Upper lobe of left lung (tissue), 6 donors: ENCODE measurements around the gene NIN. TPM values are rescaled to one million over a fixed set of nuclear protein-coding genes. Genes with fewer than 3 reads are reported as not detected.

Experiments
- ATAC-seq, 2 donors: fragments of 200-7000 bp; cut with Tn5 transposase; one replicate each; pipeline ENCODE4 v1.9.1; 2022; ENCODE audit warnings: mild to moderate bottlenecking in 2 of 2, moderate library complexity in 2 of 2; ENCODE audit not compliant: low FRiP score in 2 of 2
- DNase-seq, 2 donors: peaks; one replicate each; pipeline ENCODE4 v3.0.0-alpha.2; 2019 to 2020
- H3K27ac ChIP-seq, 4 donors: fragments of 200-600 bp; sonication (generic); one replicate each; pipeline ENCODE4 v1.5.1; 2016 to 2019
- H3K27me3 ChIP-seq, 4 donors: fragments of 200-600 bp; sonication (generic); one replicate each; pipeline ENCODE4 v1.5.1; 2017 to 2019
- H3K36me3 ChIP-seq, 4 donors: fragments of 200-600 bp; sonication (generic); one replicate each; pipeline ENCODE4 v1.5.1; 2016 to 2019
- H3K4me1 ChIP-seq, 4 donors: fragments of 200-600 bp; sonication (generic); one replicate each; pipeline ENCODE4 v1.5.1; 2018 to 2019
- H3K4me3 ChIP-seq, 4 donors: fragments of 200-600 bp; sonication (generic); one replicate each; pipeline ENCODE4 v1.5.1; 2017 to 2019; ENCODE audit warnings: mild to moderate bottlenecking in 2 of 4, moderate library complexity in 1 of 4
- H3K9me3 ChIP-seq, 4 donors: fragments of 200-600 bp; sonication (generic); one replicate each; pipeline ENCODE4 v1.5.1; 2018 to 2019
- EP300 ChIP-seq, 4 donors: sonication (generic); formaldehyde crosslinking; IDR thresholded peaks; one replicate each; pipeline ENCODE4 v1.5.1; 2017; ENCODE audit warnings: antibody characterized with exemption in 4 of 4, control low read depth in 2 of 4
- POLR2A ChIP-seq, 4 donors: fragments of 450-650 bp; IDR thresholded peaks; one replicate each; pipeline ENCODE4 v1.5.1; 2016 to 2017; ENCODE audit warnings: antibody characterized with exemption in 4 of 4, mild to moderate bottlenecking in 2 of 4
- POLR2AphosphoS5 ChIP-seq, 2 donors: sonication (generic); formaldehyde crosslinking; IDR thresholded peaks; one replicate each; pipeline ENCODE4 v1.5.1; 2017; ENCODE audit warnings: antibody characterized with exemption in 2 of 2
- WGBS, 2 donors: methylation state at CpG; one replicate each; pipeline ENCODE4 v1.1.5; 2017 to 2018; 5-methylcytosine and 5-hydroxymethylcytosine counted together
- total RNA-seq, 6 donors: library from RNA; depleted of rRNA in 4 of 6; stranded (reverse); fragments of >200 nt in 4 of 6; gene quantifications; one replicate each; pipeline versions ENCODE4 v1.1.0 to v1.2.1, GENCODE V29; 2016 to 2021
- TF ChIP-seq, protein P1 (sequence below), 6 experiments: fragments of 450-650 bp in 4 of 6; fragments of 200-600 bp in 2 of 6; sonication (generic) in 2 of 6; IDR thresholded peaks; one replicate each; pipeline ENCODE4 v1.5.1; 2016 to 2019; ENCODE audit warnings: antibody characterized with exemption in 6 of 6
- donor health status: DM: no; HTN: no; CAD: no; lungs with moderate emphysema.
- donor health status: DM: no; HTN: yes; CAD: no; lungs with severe emphysema.

NIN gene
- total RNA-seq, 6 donors from 2014 or later = 24.8 to 50.3 (median 42.2) TPM

DNA sequence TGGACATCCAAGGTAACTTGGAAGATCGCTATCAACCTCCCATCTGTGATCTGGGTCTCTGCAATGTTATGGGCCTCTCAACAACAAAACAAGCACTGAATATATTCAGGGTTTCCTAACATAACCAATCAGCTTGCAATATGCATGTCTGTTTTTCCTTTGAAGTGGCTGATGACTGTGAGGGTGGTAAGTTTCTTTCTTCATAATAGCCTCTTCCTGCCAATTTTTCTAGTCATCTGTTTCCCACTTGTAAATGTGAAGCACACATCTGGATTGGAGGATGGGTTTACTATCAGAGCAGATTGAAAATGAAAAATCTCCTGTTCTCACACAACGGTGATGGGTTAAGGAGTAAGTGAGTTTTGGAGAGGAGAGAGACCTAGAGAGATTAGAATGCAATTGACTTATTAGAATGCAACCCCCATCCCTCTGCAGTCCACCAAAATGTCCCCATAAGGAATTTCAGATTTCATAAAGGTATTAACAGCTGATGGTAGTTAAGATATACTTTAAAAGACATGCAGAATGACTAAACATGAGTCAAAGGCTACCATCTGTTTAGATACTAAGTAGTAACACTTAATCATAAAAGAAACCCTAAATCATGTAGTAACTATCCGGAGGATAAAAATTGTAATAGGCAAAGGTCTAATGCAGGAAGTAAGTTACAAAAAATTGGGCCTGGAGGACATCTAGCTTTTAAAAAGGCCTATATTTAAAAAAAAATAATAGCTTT lies 104.4 kb downstream of the NIN start:
- ATAC-seq = no peak
- H3K4me3 ChIP-seq = no peak overlapping the region
- no peak for DNase-seq
- no peaks in the 10 kb centered on the region for H3K27me3 ChIP-seq
- no peak overlapping the region for H3K27ac ChIP-seq
- peaks cover 10 to 92% (median 48%) of the 10 kb centered on the region in 4 donors for H3K36me3 ChIP-seq
- TF ChIP-seq EP300 (IDR thresholded peaks at IDR 0.05) (no peak), POLR2AphosphoS5 (IDR thresholded peaks at IDR 0.05) (no peak), POLR2A (IDR thresholded peaks at IDR 0.05) (no peak)
- TF ChIP-seq, protein P1, sequence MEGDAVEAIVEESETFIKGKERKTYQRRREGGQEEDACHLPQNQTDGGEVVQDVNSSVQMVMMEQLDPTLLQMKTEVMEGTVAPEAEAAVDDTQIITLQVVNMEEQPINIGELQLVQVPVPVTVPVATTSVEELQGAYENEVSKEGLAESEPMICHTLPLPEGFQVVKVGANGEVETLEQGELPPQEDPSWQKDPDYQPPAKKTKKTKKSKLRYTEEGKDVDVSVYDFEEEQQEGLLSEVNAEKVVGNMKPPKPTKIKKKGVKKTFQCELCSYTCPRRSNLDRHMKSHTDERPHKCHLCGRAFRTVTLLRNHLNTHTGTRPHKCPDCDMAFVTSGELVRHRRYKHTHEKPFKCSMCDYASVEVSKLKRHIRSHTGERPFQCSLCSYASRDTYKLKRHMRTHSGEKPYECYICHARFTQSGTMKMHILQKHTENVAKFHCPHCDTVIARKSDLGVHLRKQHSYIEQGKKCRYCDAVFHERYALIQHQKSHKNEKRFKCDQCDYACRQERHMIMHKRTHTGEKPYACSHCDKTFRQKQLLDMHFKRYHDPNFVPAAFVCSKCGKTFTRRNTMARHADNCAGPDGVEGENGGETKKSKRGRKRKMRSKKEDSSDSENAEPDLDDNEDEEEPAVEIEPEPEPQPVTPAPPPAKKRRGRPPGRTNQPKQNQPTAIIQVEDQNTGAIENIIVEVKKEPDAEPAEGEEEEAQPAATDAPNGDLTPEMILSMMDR (IDR thresholded peaks at IDR 0.05) = no peak
- no peaks in the 10 kb centered on the region for H3K9me3 ChIP-seq
- H3K4me1 ChIP-seq = no peaks in the 10 kb centered on the region
- 78 to 93% methylated on average over 3 of the region's 3 CpGs for WGBS, 2 donors

DNA sequence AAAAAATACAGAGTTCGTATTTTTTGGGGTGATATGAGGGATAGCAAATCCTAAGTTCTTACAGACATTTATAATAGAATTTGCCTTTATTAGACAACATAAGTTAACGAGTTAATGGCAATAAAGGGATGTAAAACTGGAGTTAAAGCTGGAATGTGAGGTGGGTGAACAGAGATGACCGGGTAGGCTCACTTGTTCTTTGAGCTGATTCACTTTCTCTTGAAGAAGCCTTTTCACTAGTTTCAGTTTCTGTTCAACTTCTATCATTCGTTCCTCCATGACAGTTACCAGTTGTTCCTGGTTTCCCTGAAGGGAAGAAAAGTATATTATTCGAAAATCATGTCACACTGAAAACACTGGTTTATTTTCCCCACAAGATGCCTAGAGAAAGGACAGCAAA lies 105.2 kb downstream of the NIN start:
- peaks cover 10 to 86% (median 50%) of the 10 kb centered on the region in 4 donors for H3K36me3 ChIP-seq
- no peaks in the 10 kb centered on the region for H3K9me3 ChIP-seq
- H3K4me3 ChIP-seq = no peak overlapping the region
- H3K4me1 ChIP-seq = no peaks in the 10 kb centered on the region
- no peaks in the 10 kb centered on the region for H3K27me3 ChIP-seq
- DNase-seq (no peak), ATAC-seq (no peak)
- H3K27ac ChIP-seq = no peak overlapping the region
- TF ChIP-seq POLR2AphosphoS5 (IDR thresholded peaks at IDR 0.05) = no peak
- WGBS, 2 donors = 74 to 85% methylated on average over 5 of the region's 5 CpGs

DNA sequence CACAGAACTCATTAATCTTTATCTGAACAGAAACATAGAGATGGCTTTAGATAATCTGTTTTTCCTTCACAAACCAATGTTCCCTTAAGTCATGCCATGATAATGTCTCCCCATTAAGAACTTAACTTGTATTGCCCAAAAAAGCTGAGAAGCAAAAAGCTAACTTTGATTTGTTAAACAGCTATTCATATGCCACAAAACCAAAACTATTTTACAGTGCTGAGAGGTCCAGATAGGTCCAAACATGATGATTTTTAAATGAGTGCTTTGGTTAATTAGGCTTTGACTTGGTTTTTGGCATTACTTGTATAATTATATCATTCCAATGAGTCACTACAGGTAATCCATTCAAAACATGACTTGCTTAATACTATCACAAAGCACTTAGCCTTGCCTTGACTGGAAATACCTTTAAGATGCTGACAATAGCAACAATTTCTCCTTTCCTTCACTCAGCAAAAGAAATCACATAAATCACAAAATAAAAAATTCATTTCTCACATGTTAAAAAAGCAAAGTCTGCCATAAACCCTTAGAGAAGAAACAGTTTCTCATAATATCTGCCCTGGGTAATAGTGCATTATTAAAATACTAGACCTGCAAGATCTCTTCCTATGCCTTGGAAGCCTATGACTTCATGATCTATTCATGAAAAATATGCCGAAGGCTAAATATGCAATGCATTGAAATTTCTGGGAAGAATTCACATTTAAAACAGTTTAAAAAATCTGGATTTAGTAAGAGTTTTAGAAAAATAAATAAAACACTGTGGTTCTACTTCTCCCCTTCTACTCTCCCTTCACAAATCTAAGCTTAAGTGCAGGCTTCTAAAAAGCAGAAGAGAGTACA lies 110.8 kb downstream of the NIN start:
- H3K9me3 ChIP-seq = no peaks in the 10 kb centered on the region
- ATAC-seq = no peak
- 71 to 88% methylated on average over 1 of the region's 1 CpG for WGBS, 2 donors
- H3K36me3 ChIP-seq = peaks cover 2 to 40% (median 20%) of the 10 kb centered on the region in 4 donors
- H3K4me1 ChIP-seq = no peaks in the 10 kb centered on the region
- H3K27ac ChIP-seq = no peak overlapping the region
- no peak overlapping the region for H3K4me3 ChIP-seq
- DNase-seq = no peak
- TF ChIP-seq POLR2A (IDR thresholded peaks at IDR 0.05) (no peak), POLR2AphosphoS5 (IDR thresholded peaks at IDR 0.05) (no peak), EP300 (IDR thresholded peaks at IDR 0.05) (no peak)
- TF ChIP-seq, protein P1 (IDR thresholded peaks at IDR 0.05) = no peak
- H3K27me3 ChIP-seq = no peaks in the 10 kb centered on the region

DNA sequence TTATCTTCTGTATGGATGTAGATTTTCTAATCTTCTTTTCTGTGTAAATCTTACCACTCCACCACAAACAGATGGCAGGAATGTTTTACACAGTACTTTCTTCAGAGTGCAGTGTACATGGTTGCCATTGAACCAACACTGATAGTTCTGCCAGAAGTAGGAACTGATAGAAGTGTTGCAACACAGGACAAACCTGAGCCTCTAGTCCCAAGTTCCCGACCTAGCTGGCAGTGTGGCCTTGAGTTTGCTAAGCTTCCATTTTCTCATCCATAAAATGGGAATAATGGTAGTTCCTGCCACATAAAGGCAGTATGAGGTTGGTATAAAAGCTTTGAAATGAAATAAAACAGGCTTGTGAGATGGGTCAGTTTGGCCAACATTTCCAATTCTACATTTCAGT lies 112.0 kb downstream of the NIN start:
- 59 to 63% methylated on average over 1 of the region's 1 CpG for WGBS, 2 donors
- no peak for ATAC-seq
- no peak overlapping the region for H3K4me3 ChIP-seq
- no peak overlapping the region for H3K27ac ChIP-seq
- TF ChIP-seq EP300 (IDR thresholded peaks at IDR 0.05) (no peak), POLR2AphosphoS5 (IDR thresholded peaks at IDR 0.05) (no peak), POLR2A (IDR thresholded peaks at IDR 0.05) (no peak)
- TF ChIP-seq, protein P1 (IDR thresholded peaks at IDR 0.05) = no peak
- H3K4me1 ChIP-seq = no peaks in the 10 kb centered on the region
- no peaks in the 10 kb centered on the region for H3K27me3 ChIP-seq
- DNase-seq = no peak
- peaks cover 0 to 28% (median 12%) of the 10 kb centered on the region in 4 donors for H3K36me3 ChIP-seq
- H3K9me3 ChIP-seq = no peaks in the 10 kb centered on the region

DNA sequence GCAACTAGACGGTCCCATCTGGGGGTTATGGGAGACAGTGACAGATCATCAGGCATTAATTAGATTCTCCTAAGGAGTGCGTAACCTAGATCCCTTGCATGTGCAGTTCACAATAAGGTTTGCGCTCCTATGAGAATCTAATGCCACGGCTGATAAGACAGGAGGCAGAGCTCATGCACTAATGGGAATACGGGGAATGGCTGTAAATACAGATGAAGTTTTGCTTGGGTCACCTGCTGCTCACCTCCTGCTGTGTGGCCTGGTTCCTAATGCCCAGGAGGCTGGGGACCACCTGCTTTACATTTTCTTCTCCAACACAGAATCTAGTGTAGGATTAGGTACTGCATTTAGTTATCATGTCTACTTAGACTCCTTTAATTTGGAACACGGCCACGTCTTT lies 113.2 kb downstream of the NIN start:
- WGBS, 2 donors = 77 to 81% methylated on average over 7 of the region's 7 CpGs
- Histone ChIP-seq H3K4me1 (no peaks in the 10 kb centered on the region), H3K27me3 (no peaks in the 10 kb centered on the region), H3K9me3 (no peaks in the 10 kb centered on the region), H3K4me3 (no peak overlapping the region), H3K36me3 (peaks cover 0 to 16% (median 5%) of the 10 kb centered on the region in 4 donors), H3K27ac (no peak overlapping the region)
- no peak for TF ChIP-seq POLR2AphosphoS5 (IDR thresholded peaks at IDR 0.05)
- TF ChIP-seq POLR2A (IDR thresholded peaks at IDR 0.05) = no peak
- TF ChIP-seq EP300 (IDR thresholded peaks at IDR 0.05) = no peak
- TF ChIP-seq, protein P1 (IDR thresholded peaks at IDR 0.05) = no peak
- ATAC-seq (no peak), DNase-seq (no peak)
